ENCODE data around the gene INSC.
"Not testable (repeated sequence)": the region's sequence is repeated elsewhere in the genome, so short reads cannot be mapped to it uniquely, and the experiment has no call there.

INSC gene, protein sequence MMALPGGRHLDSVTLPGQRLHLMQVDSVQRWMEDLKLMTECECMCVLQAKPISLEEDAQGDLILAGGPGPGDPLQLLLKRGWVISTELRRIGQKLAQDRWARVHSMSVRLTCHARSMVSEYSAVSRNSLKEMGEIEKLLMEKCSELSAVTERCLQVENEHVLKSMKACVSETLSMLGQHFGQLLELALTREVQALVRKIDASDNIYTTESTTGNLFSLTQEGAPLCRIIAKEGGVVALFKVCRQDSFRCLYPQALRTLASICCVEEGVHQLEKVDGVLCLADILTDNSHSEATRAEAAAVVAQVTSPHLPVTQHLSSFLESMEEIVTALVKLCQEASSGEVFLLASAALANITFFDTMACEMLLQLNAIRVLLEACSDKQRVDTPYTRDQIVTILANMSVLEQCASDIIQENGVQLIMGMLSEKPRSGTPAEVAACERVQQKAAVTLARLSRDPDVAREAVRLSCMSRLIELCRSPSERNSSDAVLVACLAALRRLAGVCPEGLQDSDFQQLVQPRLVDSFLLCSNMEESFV

GRCh38 chr11:15114501-15115475 is at the start of gene INSC:
Gene INSC, plus strand, starts transcription at chr11:15114923. Its CDS starts 34,252 bp downstream, at chr11:15149175.
- DNase-seq: no peak

- not testable (repeated sequence) for DNase-seq
Measured at GRCh38 chr11:15069751-15070150, 45.0 kb upstream of the INSC start.

- DNase-seq: no peak
Measured at GRCh38 chr11:15071556-15072255, 43.0 kb upstream of the INSC start.

GRCh38 chr11:15072551-15073143 is 42.1 kb upstream of the INSC start:
- no peak for DNase-seq

GRCh38 chr11:15073361-15074205 is 41.1 kb upstream of the INSC start, which contains the start of gene CALCB:
Gene CALCB, plus strand, starts transcription at chr11:15073593. Its CDS starts 1,126 bp downstream, at chr11:15074719.
- no peak for DNase-seq

GRCh38 chr11:15074206-15075161 is 40.2 kb upstream of the INSC start:
- peak; percentile 74 for DNase-seq

DNA sequence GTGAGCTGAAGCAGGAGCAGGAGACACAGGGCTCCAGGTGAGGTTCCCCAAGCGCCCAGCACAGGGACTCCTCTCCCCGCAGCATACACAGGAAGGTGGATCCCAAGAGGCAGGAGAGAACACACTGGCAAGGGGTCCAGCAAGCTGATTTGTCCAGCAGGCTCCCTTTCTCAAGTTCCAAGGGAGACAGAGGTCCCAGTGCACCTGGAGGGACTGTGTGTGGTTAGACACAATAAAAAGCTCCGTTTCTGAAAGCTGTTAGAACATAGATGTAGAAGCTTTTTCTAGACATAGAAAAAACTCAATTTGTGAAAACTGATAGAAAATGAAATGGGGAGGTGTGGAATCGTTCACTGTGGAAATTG is 39.6 kb upstream of the INSC start:
- no peak for DNase-seq

- no peak for DNase-seq
Measured at GRCh38 chr11:15091175-15091574, 23.5 kb upstream of the INSC start.

GRCh38 chr11:15091625-15092024 is 23.1 kb upstream of the INSC start:
- no peak for DNase-seq

- no peak for DNase-seq
Measured at GRCh38 chr11:15093432-15093831, 21.3 kb upstream of the INSC start.

GRCh38 chr11:15095736-15096228 is 18.9 kb upstream of the INSC start:
- DNase-seq: no peak

GRCh38 chr11:15097411-15097810 is 17.3 kb upstream of the INSC start:
- no peak for DNase-seq

DNA sequence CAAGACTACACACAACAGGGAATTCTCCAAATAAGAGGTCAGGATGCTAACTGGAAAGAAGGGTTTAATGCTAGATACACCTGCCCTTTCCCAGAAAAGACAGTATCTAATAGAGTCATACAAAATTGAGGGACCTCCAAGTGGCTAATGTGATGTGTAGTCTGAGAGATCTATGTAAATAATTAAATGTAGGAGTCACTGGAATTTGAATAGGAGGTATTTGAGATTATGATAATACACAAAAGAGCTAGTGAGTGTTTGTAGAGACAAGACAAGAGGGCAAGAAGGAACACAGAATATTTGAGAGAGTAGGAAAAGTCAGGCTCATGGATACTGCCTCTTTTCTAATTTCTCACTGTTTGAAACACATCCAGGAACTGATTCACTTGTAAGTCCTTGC is 15.5 kb upstream of the INSC start:
- DNase-seq: no peak

DNA sequence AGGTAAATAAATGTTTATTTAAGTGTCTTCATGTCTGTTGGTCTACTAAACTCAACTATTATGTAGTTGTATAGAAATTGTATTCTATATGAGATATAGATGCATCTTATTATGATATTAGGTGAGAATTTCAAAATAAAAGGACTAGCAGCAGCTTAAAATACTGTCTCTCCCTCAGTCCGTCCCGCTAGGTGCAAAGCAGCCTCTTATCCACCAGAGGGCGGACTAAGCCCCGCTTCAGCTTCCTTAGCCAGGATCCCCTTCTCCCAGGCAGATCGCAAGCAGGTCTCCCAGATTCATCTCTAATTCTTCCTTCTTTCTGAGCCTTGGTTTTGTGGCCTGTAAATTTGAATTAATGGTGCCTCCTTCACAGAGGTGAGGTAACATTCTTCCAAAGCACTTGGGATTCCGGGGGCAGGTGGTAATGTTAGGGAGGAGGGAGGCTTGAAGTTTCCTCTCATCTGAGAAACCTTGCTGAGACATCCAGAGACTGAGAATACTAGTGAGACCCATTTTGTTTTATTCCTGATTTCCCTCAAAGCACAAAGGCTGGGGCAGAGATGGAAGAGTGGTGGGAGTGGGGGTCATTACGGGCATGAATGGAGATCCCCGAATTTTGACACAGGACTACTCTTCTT is 13.5 kb upstream of the INSC start:
- peak; percentile 42 for DNase-seq

- DNase-seq: no peak
Measured at GRCh38 chr11:15104166-15104565, 10.6 kb upstream of the INSC start.

- peak; percentile 27 for DNase-seq
Measured at GRCh38 chr11:15106201-15106965, 8.3 kb upstream of the INSC start.

DNA sequence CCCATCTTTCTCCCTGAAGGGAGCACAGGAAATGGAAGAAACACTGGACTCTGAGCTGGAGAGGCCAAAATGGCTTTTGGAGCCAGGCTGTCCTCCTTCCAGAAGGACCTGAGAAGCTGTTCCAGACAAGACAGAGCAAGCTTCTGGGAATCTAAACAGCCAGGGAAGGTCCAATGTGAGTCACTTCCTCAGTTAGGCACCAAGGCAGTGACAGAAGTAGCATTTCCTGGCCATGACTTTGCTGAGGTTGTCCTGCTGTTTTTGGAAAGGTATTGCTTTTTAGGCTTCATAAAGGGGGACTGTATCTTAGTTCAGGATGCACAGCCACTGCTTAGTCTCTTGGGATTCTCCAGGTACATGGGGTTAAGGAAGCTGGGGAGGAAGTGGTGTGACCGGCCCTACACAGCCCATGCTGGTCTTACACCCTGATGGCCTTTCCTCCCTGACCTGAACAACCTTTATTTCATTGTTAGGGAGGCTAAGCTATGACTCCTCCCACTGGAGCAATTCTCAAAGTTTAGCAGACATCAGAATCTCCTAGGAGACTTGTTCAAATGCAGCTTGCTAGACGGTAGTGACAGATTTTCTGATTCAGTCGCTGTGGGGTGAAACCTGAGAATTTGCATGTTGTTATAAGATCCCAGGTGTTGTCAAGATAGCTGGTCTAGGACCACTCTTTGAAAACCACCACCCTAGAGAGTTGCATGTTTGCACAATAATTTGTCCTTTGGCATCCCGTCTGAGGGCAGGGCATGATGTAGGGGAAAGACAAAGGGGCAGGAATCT is 6.8 kb upstream of the INSC start:
- no peak for DNase-seq
